Hematopoietic multipotent progenitor cell (in vitro differentiated cells): ENCODE data around the gene THSD1. TPM values are rescaled to one million over a fixed set of nuclear protein-coding genes. Genes with fewer than 3 reads are reported as not detected.

ENCODE experiments used
- DNase-seq, 3 donors: peaks; one replicate each; pipeline ENCODE4 v3.0.0-alpha.2; 2011 to 2015; ENCODE audit warnings: low read depth in 2 of 3, low spot score in 2 of 3
- total RNA-seq: library from RNA; depleted of rRNA; stranded (reverse); fragments of >200 nt; gene quantifications from one replicate; pipeline ENCODE4 v1.2.3, GENCODE V29; 2012

The THSD1 gene
- 1.1 TPM for total RNA-seq

- DNase-seq, result peak in 1 of 3 donors; percentile 8
These were observed at the start of gene THSD1 for GRCh38 chr13:52405767-52406494. THSD1 (minus strand) TSS chr13:52406172; CDS start chr13:52402600, 3,572 bp downstream.

GRCh38 chr13:52455677-52456041, 49.7 kb upstream of the THSD1 start:
- peak; percentile 60 to 86 (median 85) for DNase-seq

GRCh38 chr13:52454820-52455676, 49.1 kb upstream of the THSD1 start, which contains the start of gene CKAP2:
CKAP2 (plus strand) TSS chr13:52455478; CDS start chr13:52455557, 79 bp downstream.
- DNase-seq, result peak; percentile 90 to 97 (median 96)

GRCh38 chr13:52454459-52454819, 48.5 kb upstream of the THSD1 start:
- DNase-seq, result peak; percentile 9 to 80 (median 41)

GRCh38 chr13:52452470-52452869, 46.5 kb upstream of the THSD1 start:
- DNase-seq, result no peak

GRCh38 chr13:52451135-52451804, 45.3 kb upstream of the THSD1 start:
- no peak for DNase-seq

- DNase-seq, result no peak
These were observed 44.8 kb upstream of the THSD1 start for GRCh38 chr13:52450793-52451116.

GRCh38 chr13:52450012-52450792, 44.2 kb upstream of the THSD1 start, which contains the start of gene VPS36:
VPS36 (minus strand) TSS chr13:52450634; CDS start chr13:52450594, 40 bp downstream.
- DNase-seq, result peak; percentile 96 to 98 (median 97)

- peak in 1 of 3 donors; percentile 10 for DNase-seq
These were observed 43.5 kb upstream of the THSD1 start for GRCh38 chr13:52449331-52450011.

- no peak for DNase-seq
These were observed 42.0 kb upstream of the THSD1 start for GRCh38 chr13:52447815-52448552.

- DNase-seq, result no peak
These were observed 41.4 kb upstream of the THSD1 start for GRCh38 chr13:52447354-52447753.

GRCh38 chr13:52446265-52446664, 40.3 kb upstream of the THSD1 start:
- no peak for DNase-seq

GRCh38 chr13:52432456-52432855, 26.5 kb upstream of the THSD1 start:
- no peak for DNase-seq

- peak in 1 of 3 donors; percentile 39 for DNase-seq
These were observed 22.3 kb upstream of the THSD1 start for GRCh38 chr13:52428295-52428694.

- DNase-seq, result no peak
These were observed 15.2 kb upstream of the THSD1 start for GRCh38 chr13:52421216-52421615.

GRCh38 chr13:52419080-52419479, 13.1 kb upstream of the THSD1 start:
- no peak for DNase-seq

- no peak for DNase-seq
These were observed 9.0 kb upstream of the THSD1 start for GRCh38 chr13:52414963-52415362.

- no peak for DNase-seq
These were observed 8.1 kb upstream of the THSD1 start for GRCh38 chr13:52414051-52414450.

GRCh38 chr13:52412128-52412527, 6.2 kb upstream of the THSD1 start:
- DNase-seq, result no peak
